Fibroblast of skin of abdomen (primary cell): ENCODE data around the gene CACHD1.

ENCODE experiments used
- DNase-seq: peaks from one replicate; pipeline ENCODE4 v3.0.0-alpha.2; 2013

Gene CACHD1

DNA sequence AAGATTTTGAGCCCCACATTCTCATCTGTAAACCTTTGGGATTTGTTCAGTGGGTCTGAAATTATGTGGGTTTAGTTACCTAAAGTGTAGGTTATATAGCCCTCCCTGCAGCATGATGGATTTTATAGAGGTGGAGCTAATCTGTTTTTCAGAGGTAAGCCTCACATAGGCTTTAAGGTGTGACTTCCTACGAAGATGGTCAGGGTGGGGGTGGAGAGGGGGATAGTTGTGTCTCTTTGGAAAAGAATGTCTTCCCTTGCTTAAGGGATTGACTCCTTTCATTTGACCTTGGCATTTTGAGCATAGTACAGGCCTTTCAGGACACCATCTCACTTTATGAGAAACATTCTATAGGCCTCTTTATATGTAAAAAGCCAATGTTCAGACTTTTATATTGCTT lies 3.4 kb downstream of the CACHD1 start:
- DNase-seq: no peak

DNA sequence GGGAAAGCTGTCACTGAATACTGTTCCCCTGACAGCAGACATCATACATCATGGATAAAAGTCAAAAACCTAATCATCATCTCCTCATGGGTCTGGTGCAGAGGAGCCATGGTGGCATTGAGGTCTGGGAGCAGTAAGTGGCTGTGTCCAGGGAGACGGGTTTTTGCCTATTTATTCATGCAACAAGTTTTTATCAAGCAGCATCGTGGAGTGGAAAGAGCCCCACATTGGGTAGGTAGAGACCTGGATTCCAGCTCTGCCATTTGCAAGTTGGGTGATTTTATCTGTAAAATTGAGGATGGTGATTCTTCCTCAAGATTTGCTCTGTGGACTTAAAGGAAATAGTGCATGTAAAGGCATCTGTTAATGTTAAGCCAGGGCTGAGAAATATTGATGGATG lies 4.2 kb downstream of the CACHD1 start:
- no peak for DNase-seq

DNA sequence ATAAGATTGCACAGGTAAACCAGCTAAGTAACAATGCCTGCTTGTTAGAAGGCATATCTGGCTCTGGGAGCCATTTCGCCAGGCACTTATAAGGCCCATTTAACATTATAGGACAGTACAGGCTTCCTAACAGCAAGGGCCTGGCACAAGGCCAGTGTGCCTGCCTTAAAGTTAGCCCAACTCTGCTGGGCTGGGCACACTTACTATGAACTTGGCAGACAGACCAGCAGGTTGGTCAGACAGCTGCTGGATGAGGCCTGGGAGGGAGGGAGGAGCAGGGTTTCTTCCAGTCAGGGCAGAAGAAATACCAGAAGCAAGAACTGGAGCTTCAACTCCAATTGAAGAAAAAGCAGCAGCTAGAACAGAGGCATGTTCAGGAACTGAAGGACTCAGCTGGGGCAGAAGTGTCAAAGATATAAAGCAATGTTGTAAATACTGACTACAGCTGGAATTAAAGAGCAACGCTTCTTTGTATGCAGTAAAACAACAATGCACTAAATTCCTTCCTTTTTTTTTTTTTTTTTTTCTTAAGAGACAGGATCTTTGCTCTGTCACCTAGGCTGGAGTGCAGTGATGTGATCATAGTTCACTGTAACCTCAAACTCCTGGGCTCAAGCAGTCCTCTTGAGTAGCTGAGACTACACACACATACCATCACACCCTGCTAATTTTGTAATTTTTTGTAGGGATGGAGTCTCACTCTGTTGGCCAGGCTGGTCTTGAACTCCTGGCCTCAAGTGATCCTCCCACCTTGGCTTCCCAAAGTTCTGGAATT lies 4.9 kb downstream of the CACHD1 start:
- no peak for DNase-seq

DNA sequence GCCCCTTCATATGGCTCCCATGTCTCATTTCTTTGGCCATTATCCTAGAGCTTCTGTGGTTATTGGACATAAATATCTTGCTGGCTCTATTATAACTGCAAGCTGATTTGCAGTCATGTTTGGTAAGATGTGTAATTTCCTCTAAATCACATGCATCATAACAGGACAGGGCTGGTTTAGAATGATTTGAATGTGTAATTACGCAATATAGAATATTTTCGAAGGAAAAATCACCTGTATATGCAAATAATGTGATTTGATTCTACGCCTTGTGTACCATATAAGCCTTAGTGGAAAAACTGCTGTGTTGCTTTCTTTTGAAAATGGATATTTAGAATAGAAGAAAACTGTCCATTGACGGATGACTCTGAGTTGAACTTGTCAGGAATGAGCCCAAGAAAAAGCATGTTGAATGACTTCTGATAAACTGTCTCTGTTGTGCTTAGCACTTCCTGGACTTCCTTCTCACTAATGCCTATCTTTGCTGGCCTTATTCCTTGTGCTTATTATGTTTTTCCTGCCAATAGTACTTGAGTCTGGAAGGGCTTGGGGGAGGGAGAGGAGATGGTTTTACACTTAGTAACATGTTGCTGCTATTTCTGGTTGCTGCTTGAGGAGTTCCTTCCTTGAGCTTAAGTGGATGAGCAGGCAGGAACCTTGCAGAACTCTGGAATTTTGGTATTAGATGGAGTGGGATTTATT lies 6.5 kb downstream of the CACHD1 start:
- DNase-seq: peak; percentile 87

DNA sequence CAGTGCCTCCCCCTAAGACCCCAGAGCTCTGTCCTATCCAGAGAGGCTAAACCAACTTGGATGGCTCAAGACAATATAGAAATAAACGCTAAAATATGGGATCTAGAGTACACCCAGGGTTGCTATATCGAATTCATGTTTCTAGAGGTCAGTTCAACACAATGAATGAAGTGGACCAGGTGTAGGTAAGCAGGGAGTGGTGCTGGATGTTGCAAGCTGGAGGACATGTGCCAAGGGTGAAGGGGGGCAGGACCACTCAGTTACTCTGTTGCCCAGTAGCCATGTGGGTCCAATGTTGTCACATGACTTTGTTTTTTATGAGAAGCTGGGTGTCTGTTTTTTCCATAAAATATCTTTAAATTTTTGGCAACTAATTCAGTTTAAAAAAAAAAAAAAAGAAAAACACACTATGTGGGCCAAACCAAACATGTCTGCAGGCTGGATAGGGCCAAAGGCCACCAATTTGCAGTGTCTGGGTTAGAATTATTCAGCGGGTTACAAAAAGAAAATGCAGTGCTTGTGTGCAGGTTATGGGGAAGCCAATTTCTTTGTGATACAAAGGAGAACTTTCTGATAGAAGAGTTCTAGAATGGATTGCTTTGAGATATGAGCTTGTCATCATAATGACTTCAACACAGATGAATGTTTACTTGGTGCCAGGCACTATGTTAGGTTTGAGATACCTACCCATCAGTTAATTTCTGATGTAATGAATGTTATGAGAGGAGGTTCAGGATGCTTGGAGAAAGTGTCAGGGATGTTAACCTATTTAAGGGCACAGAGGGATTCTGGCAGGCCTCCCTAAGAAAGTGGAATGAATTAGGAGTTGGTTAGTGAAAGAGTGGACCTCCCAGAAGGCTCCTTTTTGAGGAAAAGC lies 8.9 kb downstream of the CACHD1 start:
- DNase-seq: no peak

DNA sequence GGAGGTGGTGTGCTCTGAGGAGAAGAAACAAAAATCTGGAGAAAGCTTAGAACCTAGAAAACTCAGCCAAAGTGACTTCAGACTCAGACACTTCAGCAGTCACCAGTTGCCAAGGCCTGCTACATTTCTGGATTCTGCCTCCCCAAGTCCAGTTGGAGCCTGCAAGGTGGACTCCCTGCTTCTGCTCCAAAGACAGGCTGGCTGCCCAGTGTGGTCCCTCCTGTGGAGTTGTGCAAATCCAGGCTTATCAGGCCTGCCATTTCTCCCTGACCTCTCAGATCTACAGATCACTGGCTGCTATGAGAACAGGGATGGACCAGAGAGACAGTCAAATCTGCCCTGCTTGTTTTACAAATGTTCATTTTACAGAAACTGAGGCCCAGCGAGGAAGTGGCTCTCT lies 9.9 kb downstream of the CACHD1 start:
- no peak for DNase-seq

DNA sequence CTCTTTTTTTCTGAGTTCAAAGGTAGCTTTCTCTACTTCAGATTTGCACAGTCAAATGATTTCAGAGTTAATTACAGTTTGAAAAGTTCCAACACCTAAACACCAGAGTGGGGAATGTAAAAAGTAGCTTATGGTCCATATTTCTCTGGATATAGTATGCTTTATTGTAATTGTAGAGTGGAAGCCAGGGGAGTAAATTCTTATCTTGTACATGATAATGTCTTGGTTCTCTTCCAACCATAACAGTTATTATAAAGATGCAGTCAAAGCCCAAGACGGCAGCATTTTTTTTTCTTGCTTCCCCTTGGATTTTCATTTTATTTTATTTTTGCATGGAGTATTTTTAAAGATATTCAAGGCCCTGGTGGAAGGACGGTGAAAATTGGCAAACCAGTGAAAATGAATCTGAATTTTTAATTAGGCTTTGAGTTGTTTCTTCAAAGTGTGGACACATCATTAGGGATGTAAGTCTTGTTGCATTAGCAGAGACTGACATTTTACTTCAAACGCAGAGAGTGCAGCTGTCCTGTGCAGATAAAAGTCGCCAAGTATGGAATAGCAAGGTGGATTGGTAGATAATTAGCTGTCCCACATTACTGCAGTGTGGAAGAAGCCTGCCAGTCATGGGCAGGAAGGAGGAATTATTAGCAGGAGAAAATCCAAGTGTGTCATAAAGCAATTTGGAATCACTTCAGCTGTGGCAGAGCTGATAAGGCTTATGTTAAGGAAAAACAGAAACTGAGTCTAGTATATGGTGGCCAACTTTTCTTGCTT lies 11.3 kb downstream of the CACHD1 start:
- no peak for DNase-seq

DNA sequence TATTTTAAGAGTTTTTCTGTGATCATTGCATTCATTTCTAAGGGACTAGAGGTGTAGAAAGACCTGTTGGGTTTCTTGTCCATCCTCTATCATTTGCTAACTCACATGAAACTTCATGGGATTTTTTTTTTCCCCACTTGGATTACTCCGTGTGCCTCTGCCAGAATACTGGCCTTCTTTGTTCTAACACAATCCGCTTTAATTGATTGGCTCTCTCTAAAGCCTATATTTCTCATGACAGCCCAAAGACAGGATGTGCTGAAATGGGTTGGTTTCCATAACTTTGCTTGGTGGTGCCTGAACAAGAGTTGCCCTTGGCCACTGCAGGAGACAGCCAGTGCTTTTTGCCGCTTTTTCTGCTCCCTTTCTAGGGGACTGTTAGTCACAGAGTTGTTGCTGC lies 12.2 kb downstream of the CACHD1 start:
- DNase-seq: no peak

DNA sequence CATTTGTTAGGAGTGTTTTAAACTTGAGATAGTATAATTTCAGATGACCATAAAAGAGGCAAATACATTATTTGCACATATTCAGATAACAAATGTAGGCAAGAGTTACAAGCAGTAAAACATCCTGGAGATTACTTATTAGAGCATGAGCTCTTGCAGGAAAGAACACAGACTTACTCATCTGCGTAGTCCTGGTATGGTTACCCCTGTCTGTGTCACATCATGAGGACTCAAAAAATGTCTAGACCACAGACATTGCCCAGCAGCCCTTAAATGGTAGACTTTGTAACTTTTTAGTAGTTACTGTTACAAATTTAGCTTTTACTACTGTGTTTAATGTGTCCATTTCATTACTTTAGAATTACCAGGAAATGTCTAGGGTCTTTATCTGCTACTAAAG lies 12.8 kb downstream of the CACHD1 start:
- peak; percentile 49 for DNase-seq

DNA sequence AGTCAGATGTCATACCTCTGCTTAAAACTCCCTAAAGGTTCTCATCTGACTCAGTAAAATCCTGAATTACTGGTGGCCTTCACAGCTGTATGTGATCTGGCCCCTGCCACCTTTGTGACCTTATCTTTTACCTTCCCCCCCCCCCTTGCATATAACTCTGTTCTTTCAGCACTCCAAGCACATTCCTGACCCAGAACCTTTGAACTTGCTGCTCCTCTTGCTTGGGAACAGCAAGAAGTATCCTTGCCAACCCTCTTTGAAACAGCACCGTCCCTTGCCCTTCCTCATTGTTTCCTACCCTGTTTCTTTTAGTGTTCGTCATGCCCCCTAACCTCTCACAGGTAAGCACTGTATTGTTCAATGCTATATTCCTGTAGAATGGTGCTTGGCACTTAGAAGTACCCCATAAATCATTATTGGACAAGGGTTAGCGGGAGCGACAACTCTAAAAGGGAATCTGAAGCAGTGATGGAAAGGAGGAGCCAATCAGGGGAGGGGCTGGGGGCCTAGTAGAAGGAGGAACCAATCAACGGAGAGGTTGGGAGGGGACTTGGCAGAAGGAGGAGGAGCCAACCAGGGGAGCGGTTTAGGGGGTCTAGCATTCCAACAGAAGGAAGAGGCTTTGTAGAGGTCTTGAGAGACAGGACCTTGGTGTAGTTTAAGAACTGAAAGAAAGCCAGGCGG lies 13.9 kb downstream of the CACHD1 start:
- DNase-seq: no peak

DNA sequence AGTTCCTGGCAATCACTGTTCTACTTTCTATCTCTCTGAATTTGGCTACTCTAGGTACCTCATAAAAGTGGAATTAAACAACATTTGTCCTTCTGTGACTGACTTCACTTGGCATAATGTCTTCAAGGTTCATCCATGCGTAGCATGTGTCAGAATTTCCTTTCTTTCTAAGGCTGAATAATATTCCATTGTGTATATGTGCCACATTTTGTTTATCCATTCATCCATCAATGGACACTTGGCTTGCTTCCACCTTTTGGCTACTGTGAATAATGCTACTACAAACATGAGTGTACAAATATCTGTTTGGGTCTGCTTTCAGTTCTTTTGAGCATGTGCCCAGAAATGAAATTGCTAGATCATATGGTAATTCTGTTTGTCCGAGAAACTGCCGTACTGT lies 14.7 kb downstream of the CACHD1 start:
- no peak for DNase-seq

DNA sequence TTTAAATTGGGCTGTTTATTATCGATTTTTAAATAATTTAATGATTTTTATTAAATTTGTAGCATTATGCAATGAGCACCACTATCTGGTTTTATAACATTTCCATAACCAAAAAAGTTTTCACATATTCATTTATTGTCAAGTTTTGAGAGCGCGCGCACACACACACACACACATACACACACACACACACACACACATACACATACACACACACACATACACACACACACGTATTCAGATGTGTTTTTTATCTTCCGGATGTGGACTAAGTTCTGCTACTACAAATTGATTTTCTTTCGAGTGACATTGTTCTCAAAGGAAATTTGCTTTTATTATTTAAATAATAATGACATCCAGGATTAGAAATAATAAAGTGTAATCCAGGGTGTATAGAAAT lies 16.3 kb downstream of the CACHD1 start:
- no peak for DNase-seq

DNA sequence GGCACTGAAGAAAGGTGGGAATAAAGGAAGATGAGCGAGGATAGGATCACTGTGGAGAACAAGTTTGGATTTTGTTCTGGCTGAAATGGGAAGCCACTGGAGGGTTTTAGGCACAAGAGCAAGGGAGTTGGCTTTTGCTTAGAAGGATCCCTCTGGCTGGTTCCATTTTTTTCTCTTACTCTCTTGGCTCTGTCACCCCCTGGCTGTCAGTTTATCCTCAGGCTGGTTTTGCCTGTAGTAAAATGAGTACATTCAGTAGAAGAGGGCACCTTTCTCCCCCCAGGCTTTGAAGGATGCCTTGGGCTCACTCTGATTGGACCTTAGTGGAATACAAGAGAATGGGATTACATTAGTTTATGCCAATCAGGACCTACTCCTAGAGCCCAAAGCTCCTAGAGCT lies 17.1 kb downstream of the CACHD1 start:
- DNase-seq: no peak

DNA sequence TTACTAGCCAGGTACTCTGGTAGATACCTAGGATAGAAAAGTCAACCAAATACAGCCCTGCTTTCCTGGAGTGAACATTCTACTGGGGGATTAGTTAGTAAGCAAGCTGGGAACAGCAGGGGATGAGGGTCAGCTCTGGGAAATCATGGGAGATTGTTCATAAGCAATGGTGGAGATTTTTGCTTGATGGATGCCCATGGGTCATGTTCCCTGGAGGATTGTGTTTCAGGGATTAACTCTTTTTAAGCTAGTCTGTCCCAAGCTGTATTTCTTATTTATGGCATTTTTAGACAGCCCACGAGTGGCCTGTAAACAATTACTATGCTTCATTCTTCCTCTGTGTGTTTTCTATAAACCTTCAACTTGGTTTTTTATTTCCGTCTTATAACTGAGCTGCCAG lies 18.9 kb downstream of the CACHD1 start:
- DNase-seq: no peak

DNA sequence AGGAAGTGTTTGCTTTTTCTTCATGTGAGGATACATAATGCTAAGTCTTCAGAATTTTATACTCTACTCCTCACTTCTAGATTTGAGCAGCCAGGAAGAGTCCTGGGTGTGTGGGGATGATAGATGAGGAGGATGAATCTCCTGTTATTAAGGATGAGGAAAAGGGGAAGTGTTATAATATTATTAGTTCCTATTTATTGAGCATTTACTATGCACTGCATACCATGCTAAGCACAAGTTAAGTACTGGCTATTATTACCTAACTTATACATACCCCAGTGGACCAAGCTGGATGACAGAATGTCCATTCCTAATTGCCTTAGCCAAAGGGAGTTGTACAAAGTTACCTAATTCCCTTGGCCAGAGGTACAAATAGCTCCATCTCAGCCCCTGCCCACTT lies 19.8 kb downstream of the CACHD1 start:
- no peak for DNase-seq

DNA sequence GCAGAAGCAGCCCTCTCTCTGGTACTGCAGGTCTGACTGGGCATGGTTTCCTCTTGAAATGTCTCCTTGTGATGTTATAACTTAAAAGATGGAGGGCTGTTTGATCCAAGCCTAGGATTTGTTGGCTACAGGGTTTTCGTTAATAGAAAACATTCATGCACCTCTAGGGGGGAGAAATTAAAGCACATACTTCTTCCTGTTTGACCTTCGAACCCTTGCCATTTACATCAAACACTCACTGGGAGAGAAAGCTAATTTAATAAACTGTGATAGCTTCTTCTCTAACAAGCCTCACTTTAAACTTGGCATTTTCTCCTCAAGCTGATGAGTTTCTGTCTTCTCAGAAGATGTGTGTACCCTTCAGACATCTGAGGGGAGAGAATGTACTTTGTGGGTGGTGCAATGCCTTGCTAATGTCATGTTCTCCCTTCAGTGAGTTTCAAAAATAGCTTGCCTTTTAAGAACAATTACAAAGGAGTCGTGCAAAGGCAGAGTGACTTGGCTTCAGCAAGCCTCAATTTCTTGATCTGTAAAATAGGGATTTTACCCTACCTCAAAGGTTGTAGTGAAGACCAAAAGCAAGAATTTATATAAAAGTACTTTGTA lies 20.4 kb downstream of the CACHD1 start:
- no peak for DNase-seq

DNA sequence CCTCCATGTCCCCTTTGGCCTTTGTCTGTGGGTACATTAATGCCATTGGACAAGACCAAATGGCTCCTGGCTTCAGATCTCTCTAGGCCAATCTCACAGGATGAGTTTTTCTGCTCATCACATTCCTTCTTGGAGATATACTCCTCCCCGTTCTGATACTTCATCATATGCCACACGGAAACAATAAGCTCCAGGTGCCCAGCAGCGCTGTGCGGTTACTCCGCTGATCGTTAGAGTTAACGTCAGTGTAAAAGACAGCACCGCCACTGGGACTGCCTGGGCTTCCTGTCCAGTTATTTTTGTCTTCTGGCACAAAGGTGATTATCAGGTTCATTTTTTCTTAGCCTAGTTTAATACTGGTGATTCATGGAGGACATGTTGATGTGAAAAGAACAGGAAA lies 22.5 kb downstream of the CACHD1 start:
- no peak for DNase-seq

DNA sequence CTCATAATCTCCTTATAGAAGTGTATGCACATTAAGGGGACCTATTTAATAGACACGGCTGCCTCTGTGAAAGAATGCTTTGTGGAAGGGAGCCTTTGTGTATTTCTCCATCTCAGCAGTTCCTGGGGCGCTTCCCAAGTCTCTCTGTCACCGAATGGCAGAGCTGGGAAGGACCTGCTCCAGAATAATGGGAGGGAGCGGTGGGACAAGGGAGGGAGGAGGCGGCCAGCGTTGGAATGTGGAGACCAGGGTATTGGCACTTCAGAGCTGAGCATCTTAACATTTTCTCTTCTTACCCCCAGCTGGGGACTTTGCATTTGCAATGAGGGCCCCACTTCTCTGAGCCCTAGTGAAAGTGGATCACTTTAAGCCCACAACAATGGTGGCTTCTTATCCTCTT lies 23.9 kb downstream of the CACHD1 start:
- no peak for DNase-seq

DNA sequence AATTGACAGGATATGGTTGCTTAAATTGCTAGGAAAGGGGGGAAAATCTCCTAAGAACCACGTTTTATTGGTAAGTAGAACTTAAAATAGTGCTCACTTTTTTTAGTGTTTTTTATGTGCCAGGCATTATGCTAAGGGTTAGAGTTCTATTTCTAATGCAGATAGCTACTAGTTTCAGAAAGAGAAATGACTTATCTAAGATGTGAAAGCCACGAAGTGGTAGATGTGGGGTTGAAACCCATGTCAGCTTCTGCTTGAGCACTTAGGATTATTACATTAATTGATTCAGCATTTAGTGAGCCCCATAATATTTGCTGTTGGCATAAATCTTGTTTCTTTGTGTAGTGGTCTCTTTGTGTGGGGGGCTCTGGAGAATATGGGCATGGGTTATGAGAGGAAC lies 24.7 kb downstream of the CACHD1 start:
- no peak for DNase-seq

DNA sequence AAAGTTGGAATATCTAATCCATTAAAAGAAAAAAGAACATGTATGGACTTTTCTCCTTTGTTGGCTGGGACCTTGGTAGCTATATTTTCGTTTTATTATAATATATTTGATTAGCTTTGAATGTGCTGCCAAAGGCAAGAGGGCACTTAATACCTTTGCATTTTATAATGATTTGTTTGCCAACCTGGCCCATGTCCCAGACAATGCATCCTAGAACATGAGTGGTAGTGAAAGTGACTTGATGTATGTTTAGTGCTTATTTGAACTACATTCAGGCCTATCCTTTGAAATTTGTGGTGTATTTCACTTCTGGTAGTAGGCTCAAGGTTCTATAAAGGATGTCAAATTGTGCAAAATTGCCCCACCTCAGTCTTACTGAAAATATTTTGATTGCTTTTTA lies 25.9 kb downstream of the CACHD1 start:
- no peak for DNase-seq

DNA sequence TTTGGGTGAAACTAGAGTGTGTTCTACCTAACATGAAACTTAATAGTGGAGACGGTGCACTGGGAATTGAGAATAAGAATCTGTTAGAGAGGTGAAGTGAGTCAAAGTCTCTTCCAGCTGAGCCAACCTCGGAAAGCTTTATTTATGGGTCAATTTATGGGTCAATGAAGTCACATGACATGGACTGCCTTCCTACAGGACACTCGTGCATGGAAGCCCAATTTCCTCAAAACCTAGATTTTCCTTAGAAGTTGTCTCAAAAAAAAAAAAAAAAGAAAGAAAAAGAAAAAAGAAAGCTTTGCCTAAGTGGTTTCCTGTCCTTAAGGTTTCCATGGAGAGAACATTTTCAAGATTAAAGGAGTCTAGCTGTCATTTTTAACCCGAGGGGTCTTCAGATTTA lies 26.7 kb downstream of the CACHD1 start:
- DNase-seq: no peak
